ENCODE measurements around the gene PTPRB. TPM values are rescaled to one million over a fixed set of nuclear protein-coding genes. Genes with fewer than 3 reads are reported as not detected.

PTPRB gene
- total and polyA plus RNA-seq, 2 donors from 2014 or later = 13.5 to 71.6 TPM

- H3K9ac ChIP-seq (ENCODE audit: low read length in 3 of 3) = no peak overlapping the region
- no peaks in the 10 kb centered on the region for H3K4me1 ChIP-seq (ENCODE audit: control insufficient read depth in 2 of 3, insufficient read depth in 2 of 3, low read depth in 1 of 3, low read length in 3 of 3)
- no peaks in the 10 kb centered on the region for H3K27me3 ChIP-seq (ENCODE audit: control insufficient read depth, insufficient read depth, low read length)
- H3K9me3 ChIP-seq (ENCODE audit: control insufficient read depth in 2 of 3, insufficient read depth in 1 of 3, low read length in 3 of 3) = no peaks in the 10 kb centered on the region
- no peaks in the 10 kb centered on the region for H3K36me3 ChIP-seq (ENCODE audit: control insufficient read depth in 2 of 3, insufficient read depth in 3 of 3, low read length in 3 of 3)
- FAIRE-seq = no peak
- H3K4me3 ChIP-seq (ENCODE audit: low read length in 3 of 3) = no peak overlapping the region
- no peak for DNase-seq
- intact Hi-C loops (cut with DNase I) = no loop called here
- no peak overlapping the region for H3K27ac ChIP-seq (ENCODE audit: low read depth in 2 of 2, low read length in 2 of 2)
- TF ChIP-seq CTCF (IDR thresholded peaks at IDR 0.05; ENCODE audit: borderline replicate concordance, extremely low read depth, insufficient read depth) = no peak
These were observed 20.5 kb upstream of the PTPRB start for GRCh38 chr12:70657616-70658286.

GRCh38 chr12:70652451-70652850 lies 15.2 kb upstream of the PTPRB start:
- TF ChIP-seq CTCF (IDR thresholded peaks at IDR 0.05; ENCODE audit: borderline replicate concordance, extremely low read depth, insufficient read depth) = no peak
- Histone ChIP-seq H3K36me3 (ENCODE audit: control insufficient read depth in 2 of 3, insufficient read depth in 3 of 3, low read length in 3 of 3) (no peaks in the 10 kb centered on the region), H3K27ac (ENCODE audit: low read depth in 2 of 2, low read length in 2 of 2) (no peak overlapping the region), H3K27me3 (ENCODE audit: control insufficient read depth, insufficient read depth, low read length) (no peaks in the 10 kb centered on the region), H3K4me1 (ENCODE audit: control insufficient read depth in 2 of 3, insufficient read depth in 2 of 3, low read depth in 1 of 3, low read length in 3 of 3) (no peaks in the 10 kb centered on the region), H3K4me3 (ENCODE audit: low read length in 3 of 3) (no peak overlapping the region), H3K9ac (ENCODE audit: low read length in 3 of 3) (no peak overlapping the region), H3K9me3 (ENCODE audit: control insufficient read depth in 2 of 3, insufficient read depth in 1 of 3, low read length in 3 of 3) (no peaks in the 10 kb centered on the region)
- no peak for FAIRE-seq
- DNase-seq = no peak
- intact Hi-C loops (cut with DNase I) = no loop called here

- peak in 1 of 5 donors; percentile 19 for DNase-seq
- FAIRE-seq = peak; percentile 80
- no peak overlapping the region for H3K27ac ChIP-seq (ENCODE audit: low read depth in 2 of 2, low read length in 2 of 2)
- TF ChIP-seq CTCF (IDR thresholded peaks at IDR 0.05; ENCODE audit: borderline replicate concordance, extremely low read depth, insufficient read depth) = no peak
- H3K9ac ChIP-seq (ENCODE audit: low read length in 3 of 3) = no peak overlapping the region
- H3K36me3 ChIP-seq (ENCODE audit: control insufficient read depth in 2 of 3, insufficient read depth in 3 of 3, low read length in 3 of 3) = no peaks in the 10 kb centered on the region
- H3K4me3 ChIP-seq (ENCODE audit: low read length in 3 of 3) = no peak overlapping the region
- H3K27me3 ChIP-seq (ENCODE audit: control insufficient read depth, insufficient read depth, low read length) = no peaks in the 10 kb centered on the region
- no peaks in the 10 kb centered on the region for H3K9me3 ChIP-seq (ENCODE audit: control insufficient read depth in 2 of 3, insufficient read depth in 1 of 3, low read length in 3 of 3)
- peaks cover 0 to 3% (median 3%) of the 10 kb centered on the region in 3 donors for H3K4me1 ChIP-seq (ENCODE audit: control insufficient read depth in 2 of 3, insufficient read depth in 2 of 3, low read depth in 1 of 3, low read length in 3 of 3)
- intact Hi-C loops (cut with DNase I) = no loop called here
These were observed 11.6 kb upstream of the PTPRB start for GRCh38 chr12:70648831-70649230.

GRCh38 chr12:70648191-70648590 lies 11.0 kb upstream of the PTPRB start:
- no peak overlapping the region for H3K9ac ChIP-seq (ENCODE audit: low read length in 3 of 3)
- H3K27me3 ChIP-seq (ENCODE audit: control insufficient read depth, insufficient read depth, low read length) = no peaks in the 10 kb centered on the region
- H3K36me3 ChIP-seq (ENCODE audit: control insufficient read depth in 2 of 3, insufficient read depth in 3 of 3, low read length in 3 of 3) = no peaks in the 10 kb centered on the region
- DNase-seq (no peak), FAIRE-seq (no peak)
- peaks cover 0 to 3% (median 3%) of the 10 kb centered on the region in 3 donors for H3K4me1 ChIP-seq (ENCODE audit: control insufficient read depth in 2 of 3, insufficient read depth in 2 of 3, low read depth in 1 of 3, low read length in 3 of 3)
- H3K27ac ChIP-seq (ENCODE audit: low read depth in 2 of 2, low read length in 2 of 2) = peak overlapping the region in 1 of 2 donors; percentile 50
- H3K4me3 ChIP-seq (ENCODE audit: low read length in 3 of 3) = no peak overlapping the region
- H3K9me3 ChIP-seq (ENCODE audit: control insufficient read depth in 2 of 3, insufficient read depth in 1 of 3, low read length in 3 of 3) = no peaks in the 10 kb centered on the region
- no peak for TF ChIP-seq CTCF (IDR thresholded peaks at IDR 0.05; ENCODE audit: borderline replicate concordance, extremely low read depth, insufficient read depth)
- intact Hi-C loops (cut with DNase I) = no loop called here

All from kidney (tissue), 14 donors.